Trophoblast cell (in vitro differentiated cells and primary cell): Measurements from ENCODE around the gene MYH9.
"Not testable (repeated sequence)": the region's sequence is repeated elsewhere in the genome, so short reads cannot be mapped to it uniquely, and the experiment has no call there.

ENCODE experiments used
- DNase-seq, 2 donors: peaks; one replicate each; pipeline ENCODE4 v3.0.0-alpha.2; 2016
- H2AFZ ChIP-seq: 2 replicates; pipeline ENCODE4 v1.6.1; 2013; ENCODE audit warnings: low read length, moderate library complexity, mild to moderate bottlenecking; ENCODE audit not compliant: insufficient read depth, poor library complexity
- H2AK5ac ChIP-seq: 2 replicates; pipeline ENCODE4 v1.6.1; 2013; ENCODE audit warnings: mild to moderate bottlenecking, low read length
- H2BK120ac ChIP-seq: 2 replicates; pipeline ENCODE4 v1.6.1; 2013; ENCODE audit warnings: low read length, mild to moderate bottlenecking, moderate library complexity; ENCODE audit not compliant: insufficient read depth, poor library complexity
- H2BK12ac ChIP-seq: 2 replicates; pipeline ENCODE4 v1.6.1; 2013; ENCODE audit warnings: mild to moderate bottlenecking, low read length, moderate library complexity
- H2BK5ac ChIP-seq: 2 replicates; pipeline ENCODE4 v1.6.1; 2013; ENCODE audit warnings: low read length, low read depth, moderate library complexity, mild to moderate bottlenecking; ENCODE audit not compliant: poor library complexity
- H3K14ac ChIP-seq: 2 replicates; pipeline ENCODE4 v1.6.1; 2013; ENCODE audit warnings: mild to moderate bottlenecking, low read length
- H3K18ac ChIP-seq: 2 replicates; pipeline ENCODE4 v1.6.1; 2013; ENCODE audit warnings: mild to moderate bottlenecking, low read length
- H3K23ac ChIP-seq: 2 replicates; pipeline ENCODE4 v1.6.1; 2013; ENCODE audit warnings: low read length
- H3K27ac ChIP-seq: 2 replicates; pipeline ENCODE4 v1.5.1; 2013; ENCODE audit warnings: low read depth, mild to moderate bottlenecking, inconsistent platforms, low read length, moderate library complexity
- H3K27me3 ChIP-seq: 2 replicates; pipeline ENCODE4 v1.6.1; 2013; ENCODE audit warnings: inconsistent platforms, mild to moderate bottlenecking, low read length, moderate library complexity; ENCODE audit not compliant: insufficient read depth
- H3K36me3 ChIP-seq, 2 experiments: 1 replicate in 1 of 2; 2 replicates in 1 of 2; pipeline ENCODE4 v1.6.1; 2013; ENCODE audit warnings: low read length in 2 of 2, mild to moderate bottlenecking in 2 of 2, moderate library complexity in 1 of 2; ENCODE audit not compliant: insufficient read depth in 2 of 2, control insufficient read depth in 1 of 2
- H3K4ac ChIP-seq: 2 replicates; pipeline ENCODE4 v1.6.1; 2013; ENCODE audit warnings: low read depth, mild to moderate bottlenecking, low read length, moderate library complexity
- H3K4me1 ChIP-seq, 2 experiments: 1 replicate in 1 of 2; 2 replicates in 1 of 2; pipeline ENCODE4 v1.6.1; 2013; ENCODE audit warnings: low read length in 2 of 2, mild to moderate bottlenecking in 2 of 2, moderate library complexity in 1 of 2; ENCODE audit not compliant: insufficient read depth in 2 of 2, control insufficient read depth in 1 of 2
- H3K4me2 ChIP-seq: 2 replicates; pipeline ENCODE4 v1.6.1; 2013; ENCODE audit warnings: inconsistent platforms, mild to moderate bottlenecking, low read length, moderate library complexity
- H3K4me3 ChIP-seq: 2 replicates; pipeline ENCODE4 v1.5.1; 2013; ENCODE audit warnings: mild to moderate bottlenecking, low read depth, low read length, inconsistent platforms
- H3K79me1 ChIP-seq: one replicate; pipeline ENCODE4 v1.6.1; 2013; ENCODE audit warnings: low read length
- H3K79me2 ChIP-seq: 2 replicates; pipeline ENCODE4 v1.6.1; 2013; ENCODE audit warnings: low read length, mild to moderate bottlenecking; ENCODE audit not compliant: control insufficient read depth, insufficient read depth, poor library complexity
- H3K9ac ChIP-seq: 2 replicates; pipeline ENCODE4 v1.6.1; 2013; ENCODE audit warnings: mild to moderate bottlenecking, low read length
- H3K9me3 ChIP-seq: 2 replicates; pipeline ENCODE4 v1.6.1; 2013; ENCODE audit warnings: low read depth, mild to moderate bottlenecking, control low read depth, inconsistent platforms, low read length; ENCODE audit not compliant: insufficient read depth
- H4K12ac ChIP-seq: 2 replicates; pipeline ENCODE4 v1.6.1; 2013; ENCODE audit warnings: low read depth, mild to moderate bottlenecking, low read length, moderate library complexity
- H4K8ac ChIP-seq: 2 replicates; pipeline ENCODE4 v1.6.1; 2013; ENCODE audit warnings: low read depth, mild to moderate bottlenecking, low read length, moderate library complexity
- H4K91ac ChIP-seq: one replicate; pipeline ENCODE4 v1.6.1; 2013; ENCODE audit warnings: low read depth, mild to moderate bottlenecking, low read length, moderate library complexity
- WGBS: extraction: QIAGEN DNeasy Blood & Tissue Kit; methylation state at CpG from one replicate; pipeline ENCODE4 v1.1.7; 2013; ENCODE audit warnings: missing lambda C conversion rate; ENCODE audit not compliant: insufficient read length, insufficient coverage; ENCODE audit errors: extremely low coverage; 5-methylcytosine and 5-hydroxymethylcytosine counted together

Gene MYH9

DNA sequence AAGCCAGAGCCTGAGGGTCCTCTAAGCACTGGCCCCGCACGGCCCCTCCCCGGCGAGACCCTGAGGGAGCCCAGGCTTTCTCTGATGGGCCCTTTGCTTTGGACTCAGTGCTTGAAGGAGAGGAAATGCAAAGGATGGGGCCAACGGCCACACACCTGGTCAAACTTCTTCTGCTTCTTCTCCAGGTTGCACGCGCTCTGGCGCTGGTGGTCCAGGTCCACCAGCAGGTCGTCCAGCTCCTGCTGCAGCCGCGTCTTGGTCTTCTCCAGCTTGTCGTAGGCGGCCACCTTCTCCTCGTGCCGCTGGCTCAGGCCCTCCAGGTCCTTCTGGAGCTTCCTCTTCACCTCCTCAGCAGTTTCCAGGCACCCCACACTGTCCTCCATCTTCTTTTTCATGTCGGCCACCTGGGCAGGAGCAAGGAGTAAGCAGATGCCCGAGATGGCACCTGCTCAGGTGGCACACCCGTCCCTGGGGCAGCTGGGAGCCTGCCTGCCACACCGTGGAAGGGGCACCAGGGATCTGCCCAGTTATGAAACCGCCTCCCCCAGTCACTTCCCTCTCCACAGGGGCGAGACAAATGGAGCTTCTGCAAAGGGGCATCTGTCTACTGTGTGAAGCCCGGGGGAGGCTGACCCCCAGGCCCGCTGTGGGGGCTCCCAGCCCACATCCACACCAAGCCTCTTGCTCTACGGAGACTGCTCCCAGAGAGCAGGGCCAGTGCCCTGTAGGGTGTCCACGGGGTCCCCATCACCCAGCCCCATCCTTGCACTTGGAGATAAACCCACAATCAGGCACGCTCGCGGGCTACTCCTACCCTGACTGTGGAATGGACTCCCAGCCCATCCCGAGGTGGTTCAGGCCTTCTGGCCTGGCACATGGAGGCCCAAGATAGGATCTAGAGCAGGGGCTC, 95.7 kb downstream of the MYH9 start:
- Histone ChIP-seq H3K4me3 (no peak overlapping the region), H4K12ac (no peak overlapping the region), H2AK5ac (no peak overlapping the region), H3K9me3 (peaks cover 7% of the 10 kb centered on the region), H3K36me3 (peaks cover 83 to 84% of the 10 kb centered on the region in 2 experiments), H3K79me2 (no peaks in the 10 kb centered on the region), H3K9ac (no peak overlapping the region), H3K79me1 (no peaks in the 10 kb centered on the region), H3K23ac (no peak overlapping the region), H2AFZ (no peak overlapping the region), H4K91ac (no peak overlapping the region), H3K14ac (no peak overlapping the region), H3K4me2 (no peak overlapping the region), H3K4me1 (no peaks in the 10 kb centered on the region), H2BK120ac (no peak overlapping the region), H4K8ac (no peak overlapping the region), H2BK5ac (no peak overlapping the region), H3K18ac (no peak overlapping the region), H2BK12ac (no peak overlapping the region), H3K27me3 (no peaks in the 10 kb centered on the region), H3K4ac (no peak overlapping the region), H3K27ac (no peak overlapping the region)
- WGBS: no CpG with 5 or more reads among the region's 29 CpGs
- no peak for DNase-seq

DNA sequence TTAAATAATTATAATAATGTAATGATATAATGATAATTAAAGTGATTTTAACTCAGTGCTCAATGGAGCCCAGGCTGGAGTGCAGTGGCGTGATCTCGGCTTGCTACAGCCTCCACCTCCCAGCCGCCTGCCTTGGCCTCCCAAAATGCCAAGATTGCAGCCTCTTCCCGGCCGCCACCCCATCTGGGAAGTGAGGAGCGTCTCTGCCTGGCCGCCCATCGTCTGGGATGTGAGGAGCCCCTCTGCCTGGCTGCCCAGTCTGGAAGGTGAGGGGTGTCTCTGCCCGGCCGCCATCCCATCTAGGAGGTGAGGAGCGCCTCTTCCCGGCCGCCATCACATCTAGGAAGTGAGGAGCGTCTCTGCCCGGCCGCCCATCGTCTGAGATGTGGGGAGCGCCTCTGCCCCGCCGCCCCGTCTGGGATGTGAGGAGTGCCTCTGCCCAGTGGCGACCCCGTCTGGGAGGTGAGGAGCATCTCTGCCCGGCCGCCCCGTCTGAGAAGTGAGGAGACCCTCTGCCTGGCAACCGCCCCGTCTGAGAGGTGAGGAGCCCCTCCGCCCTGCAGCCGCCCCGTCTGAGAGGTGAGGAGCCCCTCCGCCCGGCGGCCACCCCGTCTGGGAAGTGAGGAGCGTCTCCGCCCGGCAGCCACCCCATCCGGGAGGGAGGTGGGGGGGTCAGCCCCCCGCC, 97.2 kb downstream of the MYH9 start:
- H3K36me3 ChIP-seq: peaks cover 85 to 86% of the 10 kb centered on the region in 2 experiments
- H2BK5ac ChIP-seq, H3K9ac ChIP-seq, H4K12ac ChIP-seq, H3K79me2 ChIP-seq, H2AK5ac ChIP-seq, H3K4ac ChIP-seq, H3K14ac ChIP-seq, H3K18ac ChIP-seq, DNase-seq, H3K27ac ChIP-seq, H4K8ac ChIP-seq, H2BK12ac ChIP-seq, H4K91ac ChIP-seq, H3K4me1 ChIP-seq, H3K23ac ChIP-seq, H2AFZ ChIP-seq, H3K9me3 ChIP-seq, H3K4me2 ChIP-seq, H2BK120ac ChIP-seq, H3K27me3 ChIP-seq, H3K4me3 ChIP-seq, H3K79me1 ChIP-seq: not testable (repeated sequence)
- no CpG with 5 or more reads among the region's 40 CpGs for WGBS

DNA sequence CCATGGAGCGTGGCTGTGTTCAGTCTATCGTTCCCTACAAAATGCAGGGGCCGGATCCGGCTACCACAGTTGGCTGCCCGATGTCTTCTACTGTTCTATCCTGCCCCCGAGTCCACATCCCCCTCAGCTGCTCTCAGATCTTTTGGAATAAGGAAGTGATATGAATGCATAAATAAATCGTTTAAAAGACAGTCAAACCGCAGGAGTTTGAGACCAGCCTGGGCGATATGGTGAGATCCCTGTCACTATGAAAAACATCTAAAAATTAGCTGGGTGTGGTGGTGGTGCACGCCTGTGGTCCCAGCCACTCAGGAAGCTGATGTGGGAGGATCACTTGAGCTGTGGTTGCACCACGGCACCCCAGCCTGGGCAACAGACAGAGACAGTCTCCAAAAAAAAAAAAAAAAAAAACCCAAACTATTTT, 97.8 kb downstream of the MYH9 start:
- H4K91ac ChIP-seq, H3K4me3 ChIP-seq: not testable (repeated sequence)

DNA sequence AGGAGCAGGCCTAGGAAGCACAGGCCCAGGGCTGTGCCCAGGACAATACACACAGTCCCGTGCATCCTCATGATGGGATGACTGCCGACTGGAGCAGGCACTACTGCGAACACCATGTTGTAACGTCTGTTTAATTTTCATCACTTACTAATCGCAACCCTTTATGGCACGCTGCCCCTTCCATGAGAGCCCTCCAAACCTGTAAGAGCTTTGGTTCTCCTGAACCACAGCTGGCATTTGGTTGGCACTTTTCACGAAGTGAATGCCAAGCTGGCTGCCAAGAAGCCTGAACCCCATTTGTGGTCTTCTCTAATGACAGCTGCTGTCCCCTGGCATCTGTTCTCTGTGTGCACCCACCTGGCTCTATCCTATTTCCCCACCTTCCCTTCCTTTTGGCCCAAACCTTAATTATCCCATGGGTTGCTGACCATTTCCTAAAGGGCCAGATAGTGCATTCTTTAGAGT, 98.3 kb downstream of the MYH9 start:
- Histone ChIP-seq H3K36me3 (peaks cover 86% of the 10 kb centered on the region in 2 experiments), H3K79me2 (no peaks in the 10 kb centered on the region), H3K79me1 (no peaks in the 10 kb centered on the region), H4K12ac (no peak overlapping the region), H2BK12ac (no peak overlapping the region), H3K4me1 (no peaks in the 10 kb centered on the region), H3K4me3 (no peak overlapping the region), H2AFZ (no peak overlapping the region), H3K9ac (no peak overlapping the region), H3K14ac (no peak overlapping the region), H4K91ac (no peak overlapping the region), H3K4ac (no peak overlapping the region), H3K18ac (no peak overlapping the region), H2BK5ac (no peak overlapping the region), H3K23ac (no peak overlapping the region), H3K27me3 (no peaks in the 10 kb centered on the region), H2BK120ac (no peak overlapping the region), H3K27ac (no peak overlapping the region), H2AK5ac (no peak overlapping the region), H4K8ac (no peak overlapping the region), H3K9me3 (peaks cover 7% of the 10 kb centered on the region), H3K4me2 (no peak overlapping the region)
- no peak for DNase-seq
- no CpG with 5 or more reads among the region's 7 CpGs for WGBS

More for the DNA sequence above, 97.8 kb downstream of the MYH9 start:
- H3K18ac ChIP-seq, H3K27ac ChIP-seq, H3K9me3 ChIP-seq, H3K4me2 ChIP-seq, H2BK5ac ChIP-seq, H2BK120ac ChIP-seq, H3K79me1 ChIP-seq, DNase-seq, H3K4me1 ChIP-seq, H3K27me3 ChIP-seq, H2BK12ac ChIP-seq, H4K12ac ChIP-seq, H3K9ac ChIP-seq, H3K4ac ChIP-seq, H4K8ac ChIP-seq, H3K79me2 ChIP-seq, H3K14ac ChIP-seq, H2AK5ac ChIP-seq, H2AFZ ChIP-seq, H3K23ac ChIP-seq: not testable (repeated sequence)
- WGBS: no CpG with 5 or more reads among the region's 11 CpGs
- H3K36me3 ChIP-seq: peaks cover 85 to 86% of the 10 kb centered on the region in 2 experiments
